Amniotic stem cell (primary cell): ENCODE measurements around the gene CD6.

ENCODE experiments used
- DNase-seq: peaks from one replicate; lab custom pipeline; 2025; lab: John Stamatoyannopoulos, UW

CD6 gene

GRCh38 chr11:61026121-61027031 is 54.9 kb downstream of the CD6 start:
- no peak for DNase-seq

GRCh38 chr11:61027141-61027840 is 55.8 kb downstream of the CD6 start:
- DNase-seq = no peak

GRCh38 chr11:61028135-61028729 is 56.8 kb downstream of the CD6 start:
- no peak for DNase-seq

GRCh38 chr11:61032824-61033223 is 61.3 kb downstream of the CD6 start:
- no peak for DNase-seq

GRCh38 chr11:61033417-61033816 is 61.9 kb downstream of the CD6 start:
- DNase-seq = no peak

- DNase-seq = no peak
These were observed 62.6 kb downstream of the CD6 start for GRCh38 chr11:61034111-61034510.

GRCh38 chr11:61034704-61035525 is 63.4 kb downstream of the CD6 start:
- DNase-seq = no peak

- DNase-seq = no peak
These were observed 64.0 kb downstream of the CD6 start for GRCh38 chr11:61035526-61035835.

- no peak for DNase-seq
These were observed 66.1 kb downstream of the CD6 start for GRCh38 chr11:61037441-61038093.

GRCh38 chr11:61039916-61040315 is 68.4 kb downstream of the CD6 start:
- no peak for DNase-seq

GRCh38 chr11:61041755-61042518 is 70.5 kb downstream of the CD6 start:
- DNase-seq = no peak

GRCh38 chr11:61042537-61042936 is 71.1 kb downstream of the CD6 start:
- DNase-seq = no peak

- no peak for DNase-seq
These were observed 71.6 kb downstream of the CD6 start for GRCh38 chr11:61042961-61043540.

GRCh38 chr11:61045271-61045670 is 73.8 kb downstream of the CD6 start:
- DNase-seq = no peak

- no peak for DNase-seq
These were observed 75.4 kb downstream of the CD6 start for GRCh38 chr11:61046833-61047232.

- DNase-seq = no peak
These were observed 77.0 kb downstream of the CD6 start for GRCh38 chr11:61048368-61049062.

GRCh38 chr11:61049063-61049377 is 77.5 kb downstream of the CD6 start:
- DNase-seq = no peak

- DNase-seq = no peak
These were observed 78.4 kb downstream of the CD6 start for GRCh38 chr11:61049859-61050258.

- no peak for DNase-seq
These were observed 80.9 kb downstream of the CD6 start for GRCh38 chr11:61052182-61052972.
